ENCODE measurements around the gene ATP5PO.
"Not testable (repeated sequence)": the region's sequence is repeated elsewhere in the genome, so short reads cannot be mapped to it uniquely, and the experiment has no call there.

ATP5PO gene

GRCh38 chr21:33865996-33866575, 49.5 kb downstream of the ATP5PO start:
- no peak for DNase-seq

GRCh38 chr21:33865176-33865575, 50.4 kb downstream of the ATP5PO start:
- no peak for DNase-seq

- DNase-seq = no peak
Observed at GRCh38 chr21:33864150-33864549, 51.5 kb downstream of the ATP5PO start.

GRCh38 chr21:33863191-33863590, 52.4 kb downstream of the ATP5PO start:
- DNase-seq = not testable (repeated sequence)

GRCh38 chr21:33861125-33861524, 54.5 kb downstream of the ATP5PO start:
- DNase-seq = no peak

- DNase-seq = no peak
Observed at GRCh38 chr21:33860332-33860879, 55.2 kb downstream of the ATP5PO start.

- no peak for DNase-seq
Observed at GRCh38 chr21:33859373-33860102, 56.1 kb downstream of the ATP5PO start.

- no peak for DNase-seq
Observed at GRCh38 chr21:33858667-33859372, 56.8 kb downstream of the ATP5PO start.

GRCh38 chr21:33857846-33858666, 57.5 kb downstream of the ATP5PO start:
- DNase-seq = no peak

GRCh38 chr21:33856893-33857527, 58.6 kb downstream of the ATP5PO start:
- no peak for DNase-seq

GRCh38 chr21:33855190-33855589, 60.4 kb downstream of the ATP5PO start:
- DNase-seq = no peak

GRCh38 chr21:33854604-33855003, 61.0 kb downstream of the ATP5PO start:
- DNase-seq = no peak
